Glutamatergic neuron (in vitro differentiated cells): ENCODE results near the gene LTA. TPM values are rescaled to one million over a fixed set of nuclear protein-coding genes. Genes with fewer than 3 reads are reported as not detected.
A peak's percentile ranks its signal among the peaks of the same experiment; 100 is the strongest.

Experiments
- DNase-seq: peaks from one replicate; pipeline ENCODE4 v3.0.0; 2022
- H3K27ac Mint-ChIP-seq: one replicate; pipeline ENCODE4 v1.8.0; 2020; ENCODE audit warnings: mild to moderate bottlenecking, mixed read lengths, inconsistent platforms; ENCODE audit not compliant: unreplicated experiment
- H3K27me3 Mint-ChIP-seq: one replicate; pipeline ENCODE4 v1.8.0; 2020; ENCODE audit warnings: mild to moderate bottlenecking, moderate library complexity, mixed read lengths, inconsistent platforms; ENCODE audit not compliant: unreplicated experiment
- H3K36me3 Mint-ChIP-seq: one replicate; pipeline ENCODE4 v1.8.0; 2020; ENCODE audit warnings: mild to moderate bottlenecking, mixed read lengths, inconsistent platforms; ENCODE audit not compliant: unreplicated experiment
- H3K4me1 Mint-ChIP-seq: one replicate; pipeline ENCODE4 v1.8.0; 2020; ENCODE audit warnings: mild to moderate bottlenecking, low read depth, mixed read lengths, inconsistent platforms; ENCODE audit not compliant: unreplicated experiment
- H3K4me3 Mint-ChIP-seq: one replicate; pipeline ENCODE4 v1.8.0; 2020; ENCODE audit warnings: mild to moderate bottlenecking, mixed read lengths, inconsistent platforms; ENCODE audit not compliant: unreplicated experiment
- H3K9me3 Mint-ChIP-seq: one replicate; pipeline ENCODE4 v1.8.0; 2020; ENCODE audit warnings: mild to moderate bottlenecking, moderate library complexity, mixed read lengths, inconsistent platforms; ENCODE audit not compliant: unreplicated experiment
- CTCF ChIP-seq: fragments of 200-600 bp; sonication (generic); IDR thresholded peaks from one replicate; pipeline ENCODE4 v1.5.0; 2021; ENCODE audit not compliant: partially characterized antibody, unreplicated experiment
- total RNA-seq: library from RNA; stranded (reverse); fragmentation: NEBNext Ultra II Directional; extraction: Animal tissue kit (Norgen Biotek cat#: 25700); gene quantifications from one replicate; pipeline ENCODE4 v1.2.1, GENCODE V29; 2021; ENCODE audit not compliant: unreplicated experiment

LTA gene
- total RNA-seq, 1 donor from 2014 or later = not detected

- H3K9me3 Mint-ChIP-seq = peaks cover 26% of the 10 kb centered on the region
- peaks cover 18% of the 10 kb centered on the region for H3K27me3 Mint-ChIP-seq
- peaks cover 3% of the 10 kb centered on the region for H3K36me3 Mint-ChIP-seq
- peak overlapping the region; percentile 95 for H3K27ac Mint-ChIP-seq
- peaks cover 18% of the 10 kb centered on the region for H3K4me1 Mint-ChIP-seq
- TF ChIP-seq CTCF = no peak
- DNase-seq = peak; percentile 53
- peak overlapping the region; percentile 93 for H3K4me3 Mint-ChIP-seq
These were observed 26.8 kb upstream of the LTA start for GRCh38 chr6:31545291-31545690.

GRCh38 chr6:31546339-31546957 is 25.6 kb upstream of the LTA start, which contains the start of gene ATP6V1G2:
TSS of gene ATP6V1G2 (minus strand) at chr6:31546608. CDS start at chr6:31546559, 49 bp downstream.
- peaks cover 22% of the 10 kb centered on the region for H3K9me3 Mint-ChIP-seq
- peak within 1 kb of the TSS; percentile 93 for H3K4me3 Mint-ChIP-seq
- H3K4me1 Mint-ChIP-seq = peaks cover 15% of the 10 kb centered on the region
- TF ChIP-seq CTCF = peak; percentile 90
- peak within 1 kb of the TSS; percentile 95 for H3K27ac Mint-ChIP-seq
- no peaks in the 10 kb centered on the region for H3K36me3 Mint-ChIP-seq
- DNase-seq = peak; percentile 96
- peaks cover 12% of the 10 kb centered on the region for H3K27me3 Mint-ChIP-seq

GRCh38 chr6:31546958-31547726 is 24.9 kb upstream of the LTA start, which contains the start of gene NFKBIL1:
TSS of gene NFKBIL1 (plus strand) at chr6:31547608. CDS start at chr6:31547695, 87 bp downstream.
- peak; percentile 88 for DNase-seq
- peak within 1 kb of the TSS; percentile 93 for H3K4me3 Mint-ChIP-seq
- peaks cover 12% of the 10 kb centered on the region for H3K27me3 Mint-ChIP-seq
- no peaks in the 10 kb centered on the region for H3K36me3 Mint-ChIP-seq
- peak; percentile 24 for TF ChIP-seq CTCF
- peak within 1 kb of the TSS; percentile 95 for H3K27ac Mint-ChIP-seq
- H3K4me1 Mint-ChIP-seq = peaks cover 15% of the 10 kb centered on the region
- peaks cover 22% of the 10 kb centered on the region for H3K9me3 Mint-ChIP-seq

GRCh38 chr6:31547727-31548543 is 24.2 kb upstream of the LTA start:
- TF ChIP-seq CTCF = no peak
- Mint-ChIP-seq H3K9me3 (peaks cover 22% of the 10 kb centered on the region), H3K27ac (peak overlapping the region; percentile 95), H3K4me1 (peaks cover 12% of the 10 kb centered on the region), H3K36me3 (no peaks in the 10 kb centered on the region), H3K4me3 (peak overlapping the region; percentile 93), H3K27me3 (peaks cover 12% of the 10 kb centered on the region)
- DNase-seq = no peak
